Right lobe of liver (tissue), 6 donors: ENCODE results near the gene CTIF. TPM values are rescaled to one million over a fixed set of nuclear protein-coding genes. Genes with fewer than 3 reads are reported as not detected.

Experiments used
- ATAC-seq, 4 donors: fragments of 200-7000 bp; cut with Tn5 transposase; one replicate each; pipeline ENCODE4 v1.9.1; 2020; ENCODE audit warnings: mild to moderate bottlenecking in 4 of 4, moderate library complexity in 4 of 4
- DNase-seq, 3 donors: peaks; one replicate each; pipeline ENCODE4 v3.0.0-alpha.2; 2020
- H3K27ac ChIP-seq, 3 donors: fragments of 200-600 bp; one replicate each; pipeline ENCODE4 v1.8.0; 2022
- H3K27me3 ChIP-seq, 2 donors: fragments of 200-600 bp; one replicate each; pipeline ENCODE4 v1.8.0; 2022
- H3K36me3 ChIP-seq, 4 donors: fragments of 200-600 bp; sonication (generic) in 1 of 4; one replicate each; pipeline versions ENCODE4 v1.5.1 to v1.8.0; 2017 to 2022; ENCODE audit warnings: control low read depth in 1 of 4
- H3K4me1 ChIP-seq, 4 donors: fragments of 200-600 bp; sonication (generic) in 1 of 4; one replicate each; pipeline versions ENCODE4 v1.5.1 to v1.8.0; 2017 to 2022; ENCODE audit warnings: control low read depth in 1 of 4
- H3K4me3 ChIP-seq, 3 donors: fragments of 200-600 bp; one replicate each; pipeline ENCODE4 v1.8.0; 2022
- H3K9me3 ChIP-seq, 4 donors: fragments of 200-600 bp; sonication (generic) in 1 of 4; one replicate each; pipeline versions ENCODE4 v1.5.1 to v1.8.0; 2017 to 2022; ENCODE audit warnings: control low read depth in 1 of 4
- CTCF ChIP-seq, 4 donors: fragments of 200-600 bp in 3 of 4; fragments of 450-650 bp in 1 of 4; IDR thresholded peaks; one replicate each; pipeline versions ENCODE4 v1.5.1 to v1.8.0; 2016 to 2022; ENCODE audit warnings: antibody characterized with exemption in 4 of 4, mild to moderate bottlenecking in 2 of 4
- POLR2A ChIP-seq: fragments of 450-650 bp; IDR thresholded peaks from one replicate; pipeline ENCODE4 v1.6.1; 2017; ENCODE audit warnings: antibody characterized with exemption, mild to moderate bottlenecking
- WGBS: methylation state at CpG from one replicate; pipeline ENCODE4 v1.1.6; 2018; ENCODE audit warnings: low coverage, low lambda C conversion rate; ENCODE audit not compliant: insufficient coverage; ENCODE audit errors: missing lambda C conversion rate; 5-methylcytosine and 5-hydroxymethylcytosine counted together
- intact Hi-C, 2 donors: fragments of 100-400 bp; cut with DNase I; formaldehyde crosslinking; loops; one replicate each; pipeline versions ENCODE4 v1.11.2 to v1.14.1; 2022
- total RNA-seq, 6 experiments: library from RNA; depleted of rRNA in 2 of 6; stranded (reverse); fragments of >200 nt in 2 of 6; fragmentation: NEBNext Ultra II Directional in 3 of 6; extraction: Animal tissue kit (Norgen Biotek cat#: 25700) in 3 of 6; gene quantifications; one replicate each; pipeline versions ENCODE4 v1.1.0 to v1.2.4, GENCODE V29; 2016 to 2023
- donor health status: DM: no; HTN: yes; CAD: no.
- donor health status: DM: no; HTN: no; CAD: no.
- donor health status: DM: no; HTN: no; CAD: no.
- donor health status: DM: no; HTN: yes; CAD: no.
- donor health status: DM: no; HTN: yes; CAD: no.

The CTIF gene
- total RNA-seq, 6 experiments from 2014 or later = 29.0 to 60.6 (median 43.1) TPM

GRCh38 chr18:48827291-48828193, 288.7 kb downstream of the CTIF start:
- Histone ChIP-seq H3K36me3 (peaks cover 0 to 7% (median under 1%) of the 10 kb centered on the region in 4 donors), H3K9me3 (no peaks in the 10 kb centered on the region), H3K27me3 (no peaks in the 10 kb centered on the region), H3K27ac (peak overlapping the region; percentile 17 to 69 (median 36)), H3K4me3 (no peak overlapping the region), H3K4me1 (no peaks in the 10 kb centered on the region)
- 46% methylated on average over 12 of the region's 21 CpGs for WGBS
- DNase-seq (peak in 2 of 3 donors; percentile 37 to 42), ATAC-seq (peak; percentile 10 to 45 (median 36))
- no peak for TF ChIP-seq CTCF (IDR thresholded peaks at IDR 0.05)
- TF ChIP-seq POLR2A = no peak
- intact Hi-C loops = no loop called here

- no peak for ATAC-seq
- Histone ChIP-seq H3K4me3 (no peak overlapping the region), H3K27me3 (no peaks in the 10 kb centered on the region), H3K36me3 (peaks cover 0 to 7% (median under 1%) of the 10 kb centered on the region in 4 donors), H3K27ac (peak overlapping the region in 2 of 3 donors; percentile 3 to 69), H3K4me1 (no peaks in the 10 kb centered on the region), H3K9me3 (no peaks in the 10 kb centered on the region)
- 35% methylated on average over 3 of the region's 3 CpGs for WGBS
- no peak for DNase-seq
- intact Hi-C loops = no loop called here
- no peak for TF ChIP-seq POLR2A
- no peak for TF ChIP-seq CTCF (IDR thresholded peaks at IDR 0.05)
These were observed 289.3 kb downstream of the CTIF start for GRCh38 chr18:48828194-48828545.

- Histone ChIP-seq H3K36me3 (peaks cover 0 to 4% (median under 1%) of the 10 kb centered on the region in 4 donors), H3K27me3 (no peaks in the 10 kb centered on the region), H3K4me1 (no peaks in the 10 kb centered on the region), H3K27ac (peak overlapping the region in 2 of 3 donors; percentile 3 to 69), H3K4me3 (no peak overlapping the region), H3K9me3 (no peaks in the 10 kb centered on the region)
- intact Hi-C loops = no loop called here
- DNase-seq (peak in 2 of 3 donors; percentile 39 to 53), ATAC-seq (peak in 2 of 4 donors; percentile 7 to 11)
- TF ChIP-seq CTCF (IDR thresholded peaks at IDR 0.05) (no peak), POLR2A (no peak)
- 69% methylated on average over 13 of the region's 15 CpGs for WGBS
These were observed 290.0 kb downstream of the CTIF start for GRCh38 chr18:48828691-48829442.

- peak in 2 of 3 donors; percentile 42 to 43 for DNase-seq
- H3K9me3 ChIP-seq = no peaks in the 10 kb centered on the region
- TF ChIP-seq POLR2A (no peak), CTCF (IDR thresholded peaks at IDR 0.05) (no peak)
- intact Hi-C loops = no loop called here
- no peak overlapping the region for H3K4me3 ChIP-seq
- H3K27ac ChIP-seq = no peak overlapping the region
- WGBS = 80% methylated on average over 5 of the region's 13 CpGs
- H3K36me3 ChIP-seq = peaks cover 0 to 7% (median under 1%) of the 10 kb centered on the region in 4 donors
- H3K4me1 ChIP-seq = no peaks in the 10 kb centered on the region
- ATAC-seq = no peak
- H3K27me3 ChIP-seq = no peaks in the 10 kb centered on the region
These were observed 290.8 kb downstream of the CTIF start for GRCh38 chr18:48829443-48830149.
